Endothelial cell (in vitro differentiated cells): ENCODE data around the gene CLMP. TPM values are rescaled to one million over a fixed set of nuclear protein-coding genes. Genes with fewer than 3 reads are reported as not detected.
"Not testable (repeated sequence)": the region's sequence is repeated elsewhere in the genome, so short reads cannot be mapped to it uniquely, and the experiment has no call there.

Experiments used
- DNase-seq: peaks from one replicate; pipeline ENCODE4 v3.0.0; 2021; ENCODE audit warnings: low spot score
- H3K27ac Mint-ChIP-seq: one replicate; pipeline ENCODE4 v1.8.0; 2021; ENCODE audit warnings: mixed read lengths, inconsistent platforms; ENCODE audit not compliant: unreplicated experiment
- H3K27me3 Mint-ChIP-seq: one replicate; pipeline ENCODE4 v1.8.0; 2021; ENCODE audit warnings: mild to moderate bottlenecking, moderate library complexity, mixed read lengths, inconsistent platforms; ENCODE audit not compliant: unreplicated experiment
- H3K36me3 Mint-ChIP-seq: one replicate; pipeline ENCODE4 v1.8.0; 2021; ENCODE audit warnings: mild to moderate bottlenecking, low read depth, mixed read lengths, inconsistent platforms; ENCODE audit not compliant: unreplicated experiment
- H3K4me1 Mint-ChIP-seq: one replicate; pipeline ENCODE4 v1.8.0; 2021; ENCODE audit warnings: mild to moderate bottlenecking, mixed read lengths, inconsistent platforms; ENCODE audit not compliant: unreplicated experiment
- H3K4me3 Mint-ChIP-seq: one replicate; pipeline ENCODE4 v1.8.0; 2021; ENCODE audit warnings: mild to moderate bottlenecking, mixed read lengths, inconsistent platforms; ENCODE audit not compliant: unreplicated experiment
- H3K9me3 Mint-ChIP-seq: one replicate; pipeline ENCODE4 v1.8.0; 2021; ENCODE audit warnings: mixed read lengths, inconsistent platforms; ENCODE audit not compliant: unreplicated experiment
- total RNA-seq: library from RNA; stranded (reverse); fragmentation: NEBNext Ultra II Directional; extraction: Animal tissue kit (Norgen Biotek cat#: 25700); gene quantifications from one replicate; pipeline ENCODE4 v1.2.1, GENCODE V29; 2021; ENCODE audit not compliant: unreplicated experiment
- TF ChIP-seq, protein P1 (sequence below): fragments of 200-600 bp; sonication (generic); IDR thresholded peaks from one replicate; pipeline ENCODE4 v1.5.0; 2021; ENCODE audit warnings: antibody characterized with exemption; ENCODE audit not compliant: unreplicated experiment

Gene CLMP
- total RNA-seq, 1 donor from 2014 or later: 5.5 TPM

DNA sequence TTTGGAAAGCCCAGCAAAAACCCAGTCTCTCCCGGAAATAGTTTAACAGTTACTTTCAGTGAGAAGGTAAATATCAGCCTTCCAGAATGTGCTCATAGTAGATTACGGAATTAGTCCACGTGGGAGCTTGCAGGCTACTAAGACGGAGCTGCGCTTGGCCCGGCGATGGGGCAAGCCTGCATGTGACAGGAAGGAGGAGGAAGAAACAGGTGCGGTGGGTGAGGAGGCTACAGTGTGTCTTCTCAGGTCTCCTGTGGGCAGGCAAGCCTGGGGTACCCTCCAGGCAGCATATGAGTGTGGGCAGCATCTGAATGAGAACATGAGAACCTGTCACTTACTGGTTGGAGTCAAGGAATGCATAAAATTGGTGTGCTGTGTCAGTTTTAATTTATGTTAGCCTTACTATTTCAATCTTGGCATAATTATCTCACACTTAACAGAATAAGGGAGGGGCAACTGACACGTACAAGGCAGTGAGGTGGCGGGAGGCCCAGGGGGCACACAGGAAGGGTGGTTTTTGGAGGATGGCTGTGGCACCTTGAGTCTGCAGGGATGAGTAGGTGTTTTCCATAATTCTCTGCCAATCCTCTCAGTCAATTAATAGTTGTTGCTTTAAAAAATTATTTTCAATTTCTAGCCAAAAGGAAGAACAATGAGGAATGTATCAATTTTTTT is 35.7 kb downstream of the CLMP start:
- Mint-ChIP-seq H3K4me3 (no peak overlapping the region), H3K27me3 (no peaks in the 10 kb centered on the region), H3K9me3 (no peaks in the 10 kb centered on the region), H3K4me1 (peaks cover 9% of the 10 kb centered on the region), H3K36me3 (no peaks in the 10 kb centered on the region), H3K27ac (no peak overlapping the region)
- TF ChIP-seq, protein P1, sequence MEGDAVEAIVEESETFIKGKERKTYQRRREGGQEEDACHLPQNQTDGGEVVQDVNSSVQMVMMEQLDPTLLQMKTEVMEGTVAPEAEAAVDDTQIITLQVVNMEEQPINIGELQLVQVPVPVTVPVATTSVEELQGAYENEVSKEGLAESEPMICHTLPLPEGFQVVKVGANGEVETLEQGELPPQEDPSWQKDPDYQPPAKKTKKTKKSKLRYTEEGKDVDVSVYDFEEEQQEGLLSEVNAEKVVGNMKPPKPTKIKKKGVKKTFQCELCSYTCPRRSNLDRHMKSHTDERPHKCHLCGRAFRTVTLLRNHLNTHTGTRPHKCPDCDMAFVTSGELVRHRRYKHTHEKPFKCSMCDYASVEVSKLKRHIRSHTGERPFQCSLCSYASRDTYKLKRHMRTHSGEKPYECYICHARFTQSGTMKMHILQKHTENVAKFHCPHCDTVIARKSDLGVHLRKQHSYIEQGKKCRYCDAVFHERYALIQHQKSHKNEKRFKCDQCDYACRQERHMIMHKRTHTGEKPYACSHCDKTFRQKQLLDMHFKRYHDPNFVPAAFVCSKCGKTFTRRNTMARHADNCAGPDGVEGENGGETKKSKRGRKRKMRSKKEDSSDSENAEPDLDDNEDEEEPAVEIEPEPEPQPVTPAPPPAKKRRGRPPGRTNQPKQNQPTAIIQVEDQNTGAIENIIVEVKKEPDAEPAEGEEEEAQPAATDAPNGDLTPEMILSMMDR: no peak
- no peak for DNase-seq

DNA sequence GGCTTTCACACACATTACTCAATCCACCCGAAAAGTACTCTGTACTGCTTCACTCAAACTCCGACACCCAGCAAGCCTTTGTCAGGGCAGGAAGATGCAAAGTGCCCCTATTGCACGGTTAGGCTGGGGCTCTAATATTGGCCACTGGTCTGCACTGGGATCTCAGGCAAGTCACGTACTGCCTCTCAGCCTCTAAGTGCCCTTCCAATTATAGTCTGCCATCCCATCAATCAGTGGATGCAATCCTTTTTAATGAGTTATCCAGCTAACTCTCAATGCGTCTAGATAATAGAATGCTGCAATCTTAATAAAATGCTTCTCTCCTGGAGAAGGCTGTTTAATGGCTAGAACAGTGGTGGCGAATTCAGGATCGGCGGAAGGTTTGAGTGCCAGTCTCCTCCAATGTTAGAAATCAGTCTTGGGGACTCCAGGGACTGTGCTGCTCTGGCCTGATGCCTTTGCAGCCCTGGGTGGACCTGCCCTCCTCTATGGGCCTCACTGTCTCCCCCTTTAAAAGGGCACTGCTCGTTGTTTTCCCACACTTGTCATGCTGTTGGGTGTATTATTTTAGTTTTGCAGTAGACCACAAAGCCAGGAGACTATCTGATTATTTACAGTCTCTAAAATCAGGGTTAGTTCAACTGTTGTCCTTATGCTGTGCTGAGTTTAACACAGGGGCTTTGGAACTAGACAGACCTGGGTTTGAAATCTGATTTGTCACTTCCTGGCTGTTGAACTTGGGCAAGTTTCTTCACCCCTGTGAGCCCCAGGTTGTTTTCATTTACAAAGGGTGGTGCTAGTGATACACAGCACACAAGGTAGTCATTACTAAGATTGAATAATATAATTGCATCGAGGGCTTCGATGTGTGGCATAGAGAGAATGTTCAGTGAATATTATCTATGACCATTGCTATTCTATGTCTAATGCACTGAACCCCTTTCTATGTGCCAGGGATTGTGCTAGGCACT is 36.7 kb downstream of the CLMP start:
- Mint-ChIP-seq H3K36me3 (no peaks in the 10 kb centered on the region), H3K4me3 (no peak overlapping the region), H3K27me3 (no peaks in the 10 kb centered on the region), H3K4me1 (peaks cover 6% of the 10 kb centered on the region), H3K27ac (no peak overlapping the region), H3K9me3 (no peaks in the 10 kb centered on the region)
- TF ChIP-seq, protein P1: no peak
- DNase-seq: no peak

DNA sequence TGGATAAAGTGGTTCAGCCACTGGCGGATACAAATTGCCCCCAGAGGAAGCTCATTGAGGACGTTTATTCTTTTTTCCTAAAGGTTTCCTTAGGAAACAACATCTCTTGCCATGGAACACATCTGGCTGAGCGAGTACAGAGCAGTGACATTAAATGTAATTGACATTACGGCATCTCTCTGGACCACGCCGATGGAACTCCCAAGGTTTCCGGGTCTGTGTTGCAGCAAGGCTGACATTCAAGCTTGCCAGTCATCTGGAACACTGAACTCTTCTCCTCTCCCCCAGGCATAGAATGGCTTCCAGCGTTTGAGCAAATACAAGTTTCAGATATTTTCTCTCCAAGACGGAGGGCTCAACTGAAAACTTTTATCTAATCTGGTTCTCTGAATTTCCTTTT is 42.1 kb downstream of the CLMP start:
- Mint-ChIP-seq H3K36me3 (no peaks in the 10 kb centered on the region), H3K27ac (no peak overlapping the region), H3K4me1 (no peaks in the 10 kb centered on the region), H3K4me3 (no peak overlapping the region), H3K27me3 (peaks cover 1% of the 10 kb centered on the region), H3K9me3 (no peaks in the 10 kb centered on the region)
- no peak for DNase-seq
- TF ChIP-seq, protein P1: no peak

DNA sequence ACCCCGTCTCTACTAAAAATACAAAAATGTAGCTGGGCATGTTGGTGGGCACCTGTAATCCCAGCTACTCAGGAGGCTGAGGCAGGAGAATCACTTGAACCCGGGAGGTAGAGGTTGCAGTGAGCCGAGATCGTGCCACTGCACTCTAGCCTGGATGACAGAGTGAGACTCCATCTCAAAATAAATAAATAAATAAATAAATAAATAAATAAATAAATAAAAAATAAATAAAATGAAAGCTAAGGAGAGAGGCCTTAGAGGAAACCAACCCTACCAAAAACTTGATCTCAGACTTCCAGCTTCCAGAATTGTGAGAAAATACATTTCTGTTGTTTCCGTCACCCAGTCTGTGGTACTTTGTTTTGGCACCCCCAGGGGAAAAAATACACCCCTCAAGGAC is 42.7 kb downstream of the CLMP start:
- H3K36me3 Mint-ChIP-seq, H3K27me3 Mint-ChIP-seq, H3K9me3 Mint-ChIP-seq: not testable (repeated sequence)

DNA sequence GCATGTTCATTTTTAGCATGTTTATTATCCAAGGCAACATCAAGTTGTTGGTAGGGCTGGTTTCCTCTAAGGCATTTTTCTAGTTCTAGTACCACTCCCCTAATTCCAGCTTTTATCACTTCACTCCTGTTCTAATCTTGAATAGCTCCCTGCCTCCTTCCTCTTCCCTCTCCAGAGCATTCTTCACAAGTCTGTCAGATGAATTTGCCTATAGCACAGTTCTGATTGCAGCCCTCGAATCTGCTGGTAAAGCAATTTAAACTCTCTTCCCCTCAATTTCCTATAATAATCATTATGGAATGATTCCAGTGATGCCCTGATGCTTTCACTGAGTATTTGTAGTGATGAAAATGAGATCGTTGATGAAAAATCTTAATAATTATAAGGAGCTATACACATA is 43.3 kb downstream of the CLMP start:
- Mint-ChIP-seq H3K4me3 (no peak overlapping the region), H3K4me1 (no peaks in the 10 kb centered on the region), H3K27me3 (peaks cover 1% of the 10 kb centered on the region), H3K36me3 (no peaks in the 10 kb centered on the region), H3K9me3 (no peaks in the 10 kb centered on the region), H3K27ac (no peak overlapping the region)
- no peak for DNase-seq
- TF ChIP-seq, protein P1: no peak

More for the DNA sequence above, 42.7 kb downstream of the CLMP start:
- H3K4me1 Mint-ChIP-seq, DNase-seq, H3K4me3 Mint-ChIP-seq, H3K27ac Mint-ChIP-seq: not testable (repeated sequence)
